HG03354 (cell line): ENCODE results near the gene NCAPD3.

ENCODE experiments used
- ATAC-seq: cut with Tn5 transposase; IDR thresholded peaks from one replicate; pipeline ENCODE4 v1.9.1; 2021; ENCODE audit warnings: mild to moderate bottlenecking; ENCODE audit not compliant: unreplicated experiment, poor library complexity, severe bottlenecking

NCAPD3 gene

GRCh38 chr11:134145715-134146114 is 78.1 kb downstream of the NCAPD3 start:
- ATAC-seq = no peak

GRCh38 chr11:134144744-134145143 is 79.0 kb downstream of the NCAPD3 start:
- no peak for ATAC-seq

DNA sequence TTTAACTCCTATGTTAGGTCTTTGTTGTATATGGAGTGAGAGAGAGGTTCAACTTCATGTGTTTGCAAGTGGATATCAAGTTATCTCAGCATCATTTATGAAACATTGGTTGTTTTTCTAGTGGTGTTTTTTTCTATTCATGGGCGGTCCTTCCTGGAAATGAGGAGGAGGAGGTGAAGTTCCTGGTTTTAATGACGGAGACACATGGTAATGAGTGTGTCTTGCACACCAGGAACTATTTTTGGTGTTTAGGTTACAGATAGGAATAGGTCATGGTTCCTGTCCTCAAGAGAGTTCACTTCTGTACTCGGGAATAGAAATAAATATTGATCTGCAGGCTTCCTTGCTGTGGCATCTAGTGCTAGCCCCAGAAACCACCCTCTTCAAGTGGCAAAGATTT is 80.0 kb downstream of the NCAPD3 start:
- ATAC-seq = no peak

GRCh38 chr11:134142536-134142935 is 81.2 kb downstream of the NCAPD3 start:
- ATAC-seq = no peak

GRCh38 chr11:134140961-134141490 is 82.7 kb downstream of the NCAPD3 start:
- ATAC-seq = no peak

GRCh38 chr11:134139873-134140331 is 83.9 kb downstream of the NCAPD3 start:
- peak; percentile 86 for ATAC-seq

GRCh38 chr11:134139303-134139872 is 84.4 kb downstream of the NCAPD3 start:
- ATAC-seq = no peak

- ATAC-seq = no peak
These were observed 85.4 kb downstream of the NCAPD3 start for GRCh38 chr11:134138376-134138775.

DNA sequence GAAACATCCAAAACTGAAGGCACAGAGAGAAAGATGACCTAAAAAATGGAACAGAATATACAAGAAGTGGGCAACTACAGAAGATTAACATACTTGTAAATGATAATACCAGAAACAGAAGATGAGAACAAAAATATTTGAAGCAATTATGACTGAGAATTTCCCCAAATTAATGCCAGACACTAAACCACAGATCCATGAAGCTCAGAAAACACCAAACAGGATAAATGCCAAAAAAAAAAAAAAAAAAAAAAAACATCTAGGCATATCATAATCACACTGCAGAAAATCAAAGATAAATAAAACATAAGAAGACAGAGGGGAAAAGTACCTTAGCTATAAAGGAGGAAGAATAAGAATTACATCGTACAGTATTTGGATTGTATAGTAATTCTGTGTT is 89.6 kb downstream of the NCAPD3 start:
- ATAC-seq = no peak

DNA sequence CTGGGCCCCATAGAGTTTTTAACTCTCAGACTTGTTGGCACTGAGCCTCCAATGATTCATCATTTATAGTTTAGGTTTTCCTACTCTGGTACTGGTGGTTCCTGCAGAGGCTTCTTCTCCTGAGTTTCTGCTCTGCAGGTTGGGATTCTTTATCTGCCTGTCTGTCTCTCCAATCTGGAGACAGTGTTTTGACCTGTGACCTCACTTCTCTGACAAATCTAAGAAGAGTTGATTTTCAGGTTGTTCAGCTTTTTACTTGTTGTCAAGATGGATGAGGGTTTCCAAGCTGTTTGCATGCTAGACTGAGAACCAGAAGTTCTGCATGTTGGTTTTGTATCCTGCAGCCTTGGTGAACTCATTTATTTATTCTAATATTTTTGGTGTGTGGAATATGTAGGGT is 91.0 kb downstream of the NCAPD3 start:
- no peak for ATAC-seq

DNA sequence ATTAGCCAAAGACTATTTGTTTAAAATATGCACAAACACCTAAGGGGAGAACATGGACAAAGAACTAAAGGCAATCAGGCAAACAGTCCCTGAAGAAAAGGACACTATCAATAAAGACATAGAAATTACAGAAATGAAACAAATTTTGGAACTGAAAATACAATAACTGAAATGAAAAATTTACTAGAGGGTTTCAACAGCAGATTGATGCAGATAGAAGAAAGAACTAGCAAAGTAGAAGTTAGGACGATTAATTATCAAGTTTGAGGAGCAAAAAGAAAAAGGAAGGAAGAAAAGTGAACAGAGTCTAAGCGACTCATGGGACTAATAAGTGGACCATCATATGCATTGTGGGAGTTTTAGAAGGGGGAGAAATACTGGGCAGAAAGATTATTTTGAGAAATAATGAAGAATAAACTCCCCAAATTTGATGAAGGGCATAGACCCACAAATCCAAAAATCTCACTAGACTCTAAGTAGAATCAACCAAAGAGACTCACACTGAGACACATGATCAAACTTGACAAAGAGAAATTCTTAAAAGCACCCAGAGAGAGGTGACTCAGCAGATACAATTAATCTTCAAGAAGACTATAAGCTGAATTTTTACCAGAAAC is 92.0 kb downstream of the NCAPD3 start:
- ATAC-seq = no peak

- no peak for ATAC-seq
These were observed 97.4 kb downstream of the NCAPD3 start for GRCh38 chr11:134126217-134126822.

- no peak for ATAC-seq
These were observed 98.3 kb downstream of the NCAPD3 start for GRCh38 chr11:134125507-134125906.

GRCh38 chr11:134124660-134125451 is 98.9 kb downstream of the NCAPD3 start:
- ATAC-seq = no peak

DNA sequence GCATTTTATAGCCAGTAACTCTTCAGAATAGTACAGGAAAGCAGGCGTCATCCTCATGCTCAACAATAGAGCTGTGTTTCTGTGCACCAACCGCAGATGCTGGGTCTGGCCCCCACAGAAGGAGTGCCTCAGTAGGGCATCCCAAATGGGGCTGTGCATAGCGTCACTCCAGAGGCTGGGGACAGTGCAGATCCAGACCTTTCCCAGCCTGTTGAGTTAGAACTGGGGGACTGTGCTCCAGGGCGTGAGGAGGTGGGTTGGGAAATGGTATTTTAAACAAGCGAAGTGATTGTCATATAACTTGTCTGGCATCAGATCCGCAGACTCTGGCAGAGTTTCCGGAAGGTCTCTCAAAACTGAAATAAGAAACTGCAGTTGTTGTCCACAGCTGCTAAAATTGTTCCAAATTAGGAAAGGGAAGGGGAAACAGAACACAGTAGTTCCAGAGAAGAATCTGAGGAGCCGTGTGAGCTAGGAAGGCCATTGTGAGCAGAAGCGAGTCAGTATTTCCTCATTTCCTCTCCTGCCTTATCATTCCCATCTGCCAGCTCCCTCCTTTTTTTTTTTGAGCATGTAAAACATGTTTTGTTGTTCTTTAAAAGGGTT is 102.7 kb downstream of the NCAPD3 start:
- no peak for ATAC-seq

DNA sequence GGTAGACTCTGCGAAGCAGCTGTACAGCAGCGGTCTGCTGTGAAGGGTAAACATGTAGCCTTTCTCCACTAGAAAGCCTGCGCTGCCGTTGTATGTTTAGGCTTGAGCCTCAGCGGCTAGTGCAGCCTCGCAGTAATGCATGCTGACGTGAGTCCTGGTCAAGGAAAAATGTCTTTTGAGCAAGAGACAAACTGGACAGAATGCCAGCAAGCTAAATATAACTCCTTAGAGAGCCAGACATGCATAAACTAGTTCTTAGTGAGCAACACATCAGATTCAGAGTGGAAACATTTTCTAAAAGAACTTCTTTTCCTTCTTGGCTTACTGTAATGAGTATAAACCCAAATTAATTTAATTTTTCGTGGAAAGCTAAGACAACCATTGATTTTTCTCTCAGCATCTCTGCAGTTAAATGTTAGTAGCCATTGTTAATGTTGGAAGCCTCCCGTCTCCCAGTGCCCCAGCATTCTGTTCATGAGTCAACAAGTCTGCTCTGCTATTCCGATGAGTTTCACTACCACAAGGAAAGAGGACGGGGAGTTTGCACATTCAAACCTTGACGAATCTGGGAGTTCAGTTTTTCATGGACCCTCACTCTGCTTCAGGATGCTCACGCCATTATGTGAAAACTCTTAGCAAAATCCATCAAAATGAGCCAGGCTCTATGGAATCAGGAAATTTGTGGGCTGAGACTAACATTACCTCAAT is 103.5 kb downstream of the NCAPD3 start:
- ATAC-seq = no peak

DNA sequence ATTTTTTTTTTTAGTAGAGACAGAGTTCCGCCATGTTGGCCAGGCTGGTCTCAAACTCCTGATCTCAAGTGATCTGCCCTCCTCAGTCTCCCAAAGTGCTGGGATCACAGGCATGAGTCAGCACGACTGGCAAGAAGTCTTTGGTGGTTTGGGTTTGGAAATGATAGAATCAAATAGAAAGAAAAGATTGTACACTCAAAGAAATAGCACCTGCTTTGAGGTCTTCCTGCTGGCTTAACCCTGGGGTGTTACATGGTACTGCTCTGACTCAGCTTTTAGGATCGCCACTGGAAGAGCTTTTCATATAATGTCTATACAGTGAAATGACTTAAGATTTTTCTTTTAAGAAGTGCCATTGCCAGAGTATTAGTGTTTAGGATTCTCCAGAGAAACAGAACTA is 104.7 kb downstream of the NCAPD3 start:
- ATAC-seq = no peak

DNA sequence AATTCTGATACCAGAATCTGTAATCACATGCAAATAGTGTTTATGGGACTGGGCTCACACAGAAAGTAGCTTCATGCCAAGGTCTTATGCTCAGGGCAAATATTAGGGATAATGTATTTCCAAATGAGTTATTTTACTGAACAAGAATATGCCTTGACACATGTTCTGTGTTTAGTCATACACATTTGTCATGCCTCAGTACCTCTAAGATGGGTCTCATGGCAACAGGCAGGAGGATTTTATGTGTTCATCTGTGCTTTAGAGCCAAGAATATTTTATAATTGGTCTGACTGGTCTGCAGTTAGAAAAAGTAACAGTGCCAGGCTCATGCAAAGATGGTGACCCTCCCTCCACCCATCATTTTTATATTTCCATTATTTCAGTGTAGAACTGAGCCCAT is 105.8 kb downstream of the NCAPD3 start:
- no peak for ATAC-seq

DNA sequence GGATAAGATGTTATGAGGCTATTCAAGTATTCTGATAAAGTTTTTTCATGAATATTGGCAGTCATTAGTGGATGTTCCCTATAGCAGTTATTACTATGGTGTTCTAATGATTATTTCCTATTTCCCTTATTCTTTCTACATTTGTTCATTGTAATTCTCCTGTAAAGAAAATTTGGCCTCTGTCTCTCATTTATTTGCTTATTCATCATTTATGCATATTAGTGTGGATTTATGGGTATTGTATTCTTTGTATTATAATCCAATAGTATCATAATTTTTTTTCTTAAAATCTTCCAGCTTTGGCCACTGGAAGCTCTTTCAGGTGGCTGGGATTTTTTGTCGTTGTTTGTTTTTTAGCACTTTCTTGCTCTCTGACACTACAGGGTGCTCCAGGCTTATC is 107.6 kb downstream of the NCAPD3 start:
- ATAC-seq = no peak
